ENCODE results near the gene DAGLB. TPM values are rescaled to one million over a fixed set of nuclear protein-coding genes. Genes with fewer than 3 reads are reported as not detected.
"Not testable (repeated sequence)": the region's sequence is repeated elsewhere in the genome, so short reads cannot be mapped to it uniquely, and the experiment has no call there.

The DAGLB gene
- total RNA-seq, 1 donor from 2014 or later: 28.3 TPM

DNA sequence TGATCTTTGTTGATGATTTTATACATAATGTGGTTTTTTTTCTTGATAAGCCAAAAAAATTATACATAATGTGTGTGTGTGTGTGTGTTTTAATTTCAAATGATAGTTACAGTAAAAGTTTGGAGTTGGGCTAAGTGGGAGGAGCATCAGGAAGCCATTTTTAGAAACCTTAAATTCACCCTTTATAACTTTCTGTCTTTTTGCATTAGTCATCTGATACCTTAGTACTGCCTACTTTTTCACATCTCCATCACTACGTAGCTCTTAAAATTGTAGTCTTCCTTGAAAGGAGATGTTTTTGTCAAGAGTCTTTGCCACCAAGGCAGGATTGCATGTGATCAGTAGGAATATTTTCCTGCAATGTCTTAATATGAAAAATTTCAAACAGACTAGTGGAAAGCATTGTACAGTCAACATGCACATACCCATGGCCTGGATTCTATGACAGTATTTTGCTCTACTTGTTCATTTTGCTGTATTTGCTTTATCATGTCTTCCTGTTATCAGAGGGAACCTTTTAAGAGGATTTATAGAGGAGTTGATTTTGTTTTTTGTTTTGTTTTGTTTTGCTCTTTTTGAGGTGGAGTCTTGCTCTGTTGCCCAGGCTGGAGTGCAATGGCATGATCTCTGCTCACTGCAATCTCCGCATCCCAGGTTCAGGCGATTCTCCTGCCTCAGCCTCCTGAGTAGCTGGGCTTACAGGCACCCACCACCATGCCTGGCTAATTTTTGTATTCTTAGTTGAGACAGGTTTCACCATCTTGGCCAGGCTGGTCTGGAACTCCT is 67.3 kb downstream of the DAGLB start:
- Mint-ChIP-seq H3K4me1 (ENCODE audit: low read depth, unreplicated experiment) (peaks cover 54% of the 10 kb centered on the region), H3K27me3 (ENCODE audit: low read depth, unreplicated experiment) (no peaks in the 10 kb centered on the region), H3K9me3 (ENCODE audit: unreplicated experiment) (no peaks in the 10 kb centered on the region), H3K27ac (ENCODE audit: unreplicated experiment) (peak overlapping the region; percentile 53), H3K36me3 (ENCODE audit: low read depth, unreplicated experiment) (peaks cover 10% of the 10 kb centered on the region), H3K4me3 (ENCODE audit: unreplicated experiment) (peak overlapping the region; percentile 60)
- FAIRE-seq: no peak
- Histone ChIP-seq H3K4me2 (ENCODE audit: low read length) (peak overlapping the region; percentile 45), H3K9me3 (ENCODE audit: insufficient read depth, low read depth, low read length) (no peaks in the 10 kb centered on the region), H3K79me2 (ENCODE audit: insufficient read depth, low read length) (peaks cover 98% of the 10 kb centered on the region), H4K20me1 (ENCODE audit: insufficient read depth, low read length) (peaks cover 96% of the 10 kb centered on the region), H3K4me3 (ENCODE audit: insufficient read depth, low read depth, low read length) (no peak overlapping the region), H3K36me3 (ENCODE audit: insufficient read depth, low read length) (peaks cover 12% of the 10 kb centered on the region), H2AFZ (ENCODE audit: low read depth, low read length) (no peak overlapping the region), H3K27me3 (ENCODE audit: insufficient read depth, low read length) (no peaks in the 10 kb centered on the region), H3K27ac (ENCODE audit: low read depth, low read length) (peak overlapping the region; percentile 28), H3K4me1 (ENCODE audit: insufficient read depth, low read length) (peaks cover 34% of the 10 kb centered on the region), H3K9ac (ENCODE audit: low read length) (peak overlapping the region; percentile 9)
- DNase-seq (ENCODE audit: low read depth): no peak
- TF ChIP-seq, protein P1, sequence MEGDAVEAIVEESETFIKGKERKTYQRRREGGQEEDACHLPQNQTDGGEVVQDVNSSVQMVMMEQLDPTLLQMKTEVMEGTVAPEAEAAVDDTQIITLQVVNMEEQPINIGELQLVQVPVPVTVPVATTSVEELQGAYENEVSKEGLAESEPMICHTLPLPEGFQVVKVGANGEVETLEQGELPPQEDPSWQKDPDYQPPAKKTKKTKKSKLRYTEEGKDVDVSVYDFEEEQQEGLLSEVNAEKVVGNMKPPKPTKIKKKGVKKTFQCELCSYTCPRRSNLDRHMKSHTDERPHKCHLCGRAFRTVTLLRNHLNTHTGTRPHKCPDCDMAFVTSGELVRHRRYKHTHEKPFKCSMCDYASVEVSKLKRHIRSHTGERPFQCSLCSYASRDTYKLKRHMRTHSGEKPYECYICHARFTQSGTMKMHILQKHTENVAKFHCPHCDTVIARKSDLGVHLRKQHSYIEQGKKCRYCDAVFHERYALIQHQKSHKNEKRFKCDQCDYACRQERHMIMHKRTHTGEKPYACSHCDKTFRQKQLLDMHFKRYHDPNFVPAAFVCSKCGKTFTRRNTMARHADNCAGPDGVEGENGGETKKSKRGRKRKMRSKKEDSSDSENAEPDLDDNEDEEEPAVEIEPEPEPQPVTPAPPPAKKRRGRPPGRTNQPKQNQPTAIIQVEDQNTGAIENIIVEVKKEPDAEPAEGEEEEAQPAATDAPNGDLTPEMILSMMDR (IDR thresholded peaks at IDR 0.05; ENCODE audit: insufficient read depth, low read depth, low read length): no peak
- no peak for TF ChIP-seq EZH2 (IDR thresholded peaks at IDR 0.05; ENCODE audit: insufficient read depth, low read length)

DNA sequence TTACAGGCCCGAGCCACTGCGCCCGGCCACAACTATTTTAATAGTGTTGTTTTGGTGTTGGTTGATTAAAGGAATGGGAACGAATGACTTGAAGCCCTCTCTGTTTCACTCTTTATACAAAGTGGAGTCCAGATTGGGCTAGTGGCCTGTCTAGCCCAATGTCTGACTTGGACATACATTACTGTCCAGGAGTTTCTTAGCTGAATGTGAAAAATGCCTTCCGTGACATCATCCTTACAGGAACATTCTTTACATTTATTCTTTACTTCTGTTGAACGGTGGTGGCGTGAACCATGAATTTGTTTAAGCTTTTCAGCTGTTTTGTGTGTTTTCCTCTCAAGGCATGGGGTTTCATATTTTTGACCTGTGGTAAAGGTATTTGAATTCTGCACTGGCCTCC is 67.9 kb downstream of the DAGLB start:
- H3K79me2 ChIP-seq (ENCODE audit: insufficient read depth, low read length): peaks cover 100% of the 10 kb centered on the region
- TF ChIP-seq EZH2 (IDR thresholded peaks at IDR 0.05; ENCODE audit: insufficient read depth, low read length): no peak
- TF ChIP-seq, protein P1 (IDR thresholded peaks at IDR 0.05; ENCODE audit: insufficient read depth, low read depth, low read length): no peak
- peak overlapping the region; percentile 9 for H3K9ac ChIP-seq (ENCODE audit: low read length)
- no peak overlapping the region for H2AFZ ChIP-seq (ENCODE audit: low read depth, low read length)
- no peaks in the 10 kb centered on the region for H3K27me3 ChIP-seq (ENCODE audit: insufficient read depth, low read length)
- no peaks in the 10 kb centered on the region for H3K27me3 Mint-ChIP-seq (ENCODE audit: low read depth, unreplicated experiment)
- peak overlapping the region; percentile 28 for H3K27ac ChIP-seq (ENCODE audit: low read depth, low read length)
- H3K36me3 ChIP-seq (ENCODE audit: insufficient read depth, low read length): peaks cover 12% of the 10 kb centered on the region
- no peak overlapping the region for H3K4me3 Mint-ChIP-seq (ENCODE audit: unreplicated experiment)
- H3K4me1 Mint-ChIP-seq (ENCODE audit: low read depth, unreplicated experiment): peaks cover 48% of the 10 kb centered on the region
- no peak overlapping the region for H3K4me3 ChIP-seq (ENCODE audit: insufficient read depth, low read depth, low read length)
- H3K9me3 ChIP-seq (ENCODE audit: insufficient read depth, low read depth, low read length): no peaks in the 10 kb centered on the region
- DNase-seq (ENCODE audit: low read depth) (no peak), FAIRE-seq (no peak)
- peaks cover 98% of the 10 kb centered on the region for H4K20me1 ChIP-seq (ENCODE audit: insufficient read depth, low read length)
- no peaks in the 10 kb centered on the region for H3K9me3 Mint-ChIP-seq (ENCODE audit: unreplicated experiment)
- H3K36me3 Mint-ChIP-seq (ENCODE audit: low read depth, unreplicated experiment): peaks cover 12% of the 10 kb centered on the region
- H3K27ac Mint-ChIP-seq (ENCODE audit: unreplicated experiment): peak overlapping the region; percentile 53
- peak overlapping the region; percentile 45 for H3K4me2 ChIP-seq (ENCODE audit: low read length)
- H3K4me1 ChIP-seq (ENCODE audit: insufficient read depth, low read length): peaks cover 30% of the 10 kb centered on the region

DNA sequence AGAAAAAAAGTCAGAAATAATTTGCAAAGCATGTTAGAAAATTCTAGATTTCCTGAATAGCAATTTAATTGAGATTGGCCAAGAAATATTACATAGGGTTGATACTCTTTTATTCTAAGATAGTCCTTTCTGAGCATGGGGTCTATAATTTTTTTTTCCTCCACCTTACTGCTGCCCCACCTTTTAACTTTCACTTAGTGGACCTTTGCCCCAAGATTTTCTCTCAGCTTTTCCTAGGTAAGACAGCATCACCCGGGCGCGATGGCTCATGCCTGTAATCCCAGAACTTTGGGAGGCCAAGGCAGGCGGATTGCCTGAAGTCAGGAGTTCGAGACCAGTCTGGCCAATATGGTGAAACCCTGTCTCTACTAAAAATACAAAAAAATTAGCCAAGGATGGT is 69.2 kb downstream of the DAGLB start:
- Mint-ChIP-seq H3K4me1 (ENCODE audit: low read depth, unreplicated experiment) (peaks cover 41% of the 10 kb centered on the region), H3K36me3 (ENCODE audit: low read depth, unreplicated experiment) (peaks cover 12% of the 10 kb centered on the region)
- not testable (repeated sequence) for H3K9ac ChIP-seq (ENCODE audit: low read length); H3K27ac ChIP-seq (ENCODE audit: low read depth, low read length); H3K4me3 Mint-ChIP-seq (ENCODE audit: unreplicated experiment); H2AFZ ChIP-seq (ENCODE audit: low read depth, low read length); H3K27me3 Mint-ChIP-seq (ENCODE audit: low read depth, unreplicated experiment); FAIRE-seq; H3K27me3 ChIP-seq (ENCODE audit: insufficient read depth, low read length); H3K9me3 Mint-ChIP-seq (ENCODE audit: unreplicated experiment); DNase-seq (ENCODE audit: low read depth); H3K27ac Mint-ChIP-seq (ENCODE audit: unreplicated experiment); H3K4me2 ChIP-seq (ENCODE audit: low read length); H3K4me3 ChIP-seq (ENCODE audit: insufficient read depth, low read depth, low read length); H3K36me3 ChIP-seq (ENCODE audit: insufficient read depth, low read length); H3K9me3 ChIP-seq (ENCODE audit: insufficient read depth, low read depth, low read length)
- peaks cover 90% of the 10 kb centered on the region for H3K79me2 ChIP-seq (ENCODE audit: insufficient read depth, low read length)
- peaks cover 19% of the 10 kb centered on the region for H3K4me1 ChIP-seq (ENCODE audit: insufficient read depth, low read length)
- peaks cover 87% of the 10 kb centered on the region for H4K20me1 ChIP-seq (ENCODE audit: insufficient read depth, low read length)

Data from astrocyte (in vitro differentiated cells and primary cell).